RWPE2 (cell line): ENCODE data around the gene DOLK.
A peak's percentile ranks its signal among the peaks of the same experiment; 100 is the strongest.

Experiments
- ATAC-seq: fragments of 200-7000 bp; cut with Tn5 transposase; 3 replicates; pipeline ENCODE4 v1.9.1; 2021; ENCODE audit warnings: low read depth
- DNase-seq: peaks from one replicate; pipeline ENCODE4 v3.0.0-alpha.2; 2020; ENCODE audit warnings: low spot score
- H3K27ac ChIP-seq: fragments of 450-650 bp; 2 replicates; pipeline ENCODE4 v1.5.1; 2017; ENCODE audit warnings: mild to moderate bottlenecking; ENCODE audit not compliant: poor library complexity, severe bottlenecking
- H3K27me3 ChIP-seq: fragments of 250-450 bp; sonication (Bioruptor Pico); 2 replicates; pipeline ENCODE4 v1.5.1; 2021; ENCODE audit warnings: mild to moderate bottlenecking, moderate library complexity; ENCODE audit not compliant: insufficient read depth, poor library complexity, severe bottlenecking
- H3K36me3 ChIP-seq: fragments of 250-450 bp; sonication (Bioruptor Pico); 2 replicates; pipeline ENCODE4 v1.5.1; 2020; ENCODE audit warnings: low read depth, mild to moderate bottlenecking, moderate library complexity
- H3K4me1 ChIP-seq: fragments of 250-450 bp; sonication (Bioruptor Pico); 2 replicates; pipeline ENCODE4 v1.5.1; 2021; ENCODE audit warnings: mild to moderate bottlenecking, moderate library complexity; ENCODE audit not compliant: insufficient read depth, poor library complexity, severe bottlenecking
- H3K4me3 ChIP-seq: fragments of 250-450 bp; sonication (Bioruptor Pico); 2 replicates; pipeline ENCODE4 v1.5.1; 2021; ENCODE audit warnings: mild to moderate bottlenecking, moderate library complexity; ENCODE audit not compliant: severe bottlenecking
- H3K9me3 ChIP-seq: fragments of 250-450 bp; sonication (Bioruptor Pico); 2 replicates; pipeline ENCODE4 v1.5.1; 2021; ENCODE audit warnings: mild to moderate bottlenecking, moderate library complexity; ENCODE audit not compliant: severe bottlenecking
- TF ChIP-seq, protein P1 (sequence below): fragments of 450-650 bp; IDR thresholded peaks from one replicate; pipeline ENCODE4 v1.5.1; 2017; ENCODE audit warnings: mild to moderate bottlenecking, moderate library complexity; ENCODE audit not compliant: poor library complexity, severe bottlenecking

The DOLK gene

DNA sequence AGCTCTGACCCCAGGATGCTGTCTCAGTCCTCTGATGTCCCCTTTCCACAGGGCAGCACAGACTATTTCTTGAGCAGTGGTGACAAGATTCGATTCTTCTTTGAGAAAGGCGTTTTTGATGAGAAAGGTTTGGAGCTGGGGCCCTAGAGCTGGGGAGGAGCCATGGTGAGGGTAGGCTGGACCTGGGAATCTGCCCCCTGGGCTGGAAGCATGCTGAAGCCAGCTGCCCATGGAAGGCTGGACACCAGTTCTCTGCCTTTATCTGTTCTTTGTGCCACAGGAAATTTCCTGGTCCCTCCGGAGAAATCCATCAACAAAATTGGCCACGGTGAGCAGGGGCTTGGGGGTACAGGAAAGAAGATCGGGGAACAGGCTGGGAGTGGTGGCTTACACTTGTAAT lies 13.7 kb downstream of the DOLK start:
- Histone ChIP-seq H3K27ac (no peak overlapping the region), H3K9me3 (no peaks in the 10 kb centered on the region), H3K4me3 (no peak overlapping the region), H3K36me3 (no peaks in the 10 kb centered on the region), H3K4me1 (no peaks in the 10 kb centered on the region), H3K27me3 (no peaks in the 10 kb centered on the region)
- TF ChIP-seq, protein P1, sequence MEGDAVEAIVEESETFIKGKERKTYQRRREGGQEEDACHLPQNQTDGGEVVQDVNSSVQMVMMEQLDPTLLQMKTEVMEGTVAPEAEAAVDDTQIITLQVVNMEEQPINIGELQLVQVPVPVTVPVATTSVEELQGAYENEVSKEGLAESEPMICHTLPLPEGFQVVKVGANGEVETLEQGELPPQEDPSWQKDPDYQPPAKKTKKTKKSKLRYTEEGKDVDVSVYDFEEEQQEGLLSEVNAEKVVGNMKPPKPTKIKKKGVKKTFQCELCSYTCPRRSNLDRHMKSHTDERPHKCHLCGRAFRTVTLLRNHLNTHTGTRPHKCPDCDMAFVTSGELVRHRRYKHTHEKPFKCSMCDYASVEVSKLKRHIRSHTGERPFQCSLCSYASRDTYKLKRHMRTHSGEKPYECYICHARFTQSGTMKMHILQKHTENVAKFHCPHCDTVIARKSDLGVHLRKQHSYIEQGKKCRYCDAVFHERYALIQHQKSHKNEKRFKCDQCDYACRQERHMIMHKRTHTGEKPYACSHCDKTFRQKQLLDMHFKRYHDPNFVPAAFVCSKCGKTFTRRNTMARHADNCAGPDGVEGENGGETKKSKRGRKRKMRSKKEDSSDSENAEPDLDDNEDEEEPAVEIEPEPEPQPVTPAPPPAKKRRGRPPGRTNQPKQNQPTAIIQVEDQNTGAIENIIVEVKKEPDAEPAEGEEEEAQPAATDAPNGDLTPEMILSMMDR = no peak
- ATAC-seq (no peak), DNase-seq (peak; percentile 9)

DNA sequence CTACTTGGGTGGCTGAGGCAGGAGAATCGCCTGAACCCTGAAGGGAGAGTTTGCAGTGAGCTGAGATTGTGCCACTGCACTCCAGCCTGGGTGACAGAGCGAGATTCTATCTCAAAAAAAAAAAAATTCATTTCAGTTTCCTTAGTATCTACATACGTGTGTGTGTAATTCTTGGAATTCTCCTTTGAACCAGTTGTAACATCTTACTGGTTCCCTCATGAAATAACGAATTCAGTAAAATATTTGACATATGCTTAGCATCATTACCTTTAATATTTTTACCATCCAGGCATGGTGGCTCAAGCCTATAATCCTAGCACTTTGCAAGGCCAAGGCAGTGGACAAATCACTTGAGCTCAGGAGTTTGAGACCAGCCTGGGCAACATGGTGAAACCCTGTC lies 17.8 kb downstream of the DOLK start:
- no peak for ATAC-seq
- Histone ChIP-seq H3K27ac (no peak overlapping the region), H3K4me3 (no peak overlapping the region), H3K4me1 (no peaks in the 10 kb centered on the region), H3K36me3 (no peaks in the 10 kb centered on the region), H3K9me3 (no peaks in the 10 kb centered on the region), H3K27me3 (no peaks in the 10 kb centered on the region)
- no peak for DNase-seq
- TF ChIP-seq, protein P1 = no peak

DNA sequence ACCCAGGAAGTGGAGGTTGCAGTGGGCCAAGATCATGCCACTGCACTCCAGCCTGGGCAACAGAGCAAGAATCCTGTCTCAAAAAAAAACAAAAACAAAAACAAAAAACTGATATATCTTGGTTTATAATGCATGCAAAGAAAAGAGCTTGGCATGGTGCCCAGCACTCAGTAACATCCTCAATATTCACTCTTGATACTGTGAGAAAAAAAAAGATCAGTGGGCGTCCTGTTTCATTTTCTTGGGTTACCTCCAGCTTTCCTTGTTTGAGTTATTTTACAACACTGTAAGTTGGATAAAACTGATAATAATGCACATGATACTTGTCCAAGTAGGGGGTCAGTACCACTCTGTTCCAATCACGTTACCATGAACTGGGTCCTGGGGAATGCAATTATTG lies 18.8 kb downstream of the DOLK start:
- TF ChIP-seq, protein P1 = no peak
- Histone ChIP-seq H3K9me3 (no peaks in the 10 kb centered on the region), H3K27me3 (no peaks in the 10 kb centered on the region), H3K4me1 (no peaks in the 10 kb centered on the region), H3K27ac (peak overlapping the region; percentile 3), H3K36me3 (no peaks in the 10 kb centered on the region), H3K4me3 (no peak overlapping the region)
- ATAC-seq = no peak
- no peak for DNase-seq

DNA sequence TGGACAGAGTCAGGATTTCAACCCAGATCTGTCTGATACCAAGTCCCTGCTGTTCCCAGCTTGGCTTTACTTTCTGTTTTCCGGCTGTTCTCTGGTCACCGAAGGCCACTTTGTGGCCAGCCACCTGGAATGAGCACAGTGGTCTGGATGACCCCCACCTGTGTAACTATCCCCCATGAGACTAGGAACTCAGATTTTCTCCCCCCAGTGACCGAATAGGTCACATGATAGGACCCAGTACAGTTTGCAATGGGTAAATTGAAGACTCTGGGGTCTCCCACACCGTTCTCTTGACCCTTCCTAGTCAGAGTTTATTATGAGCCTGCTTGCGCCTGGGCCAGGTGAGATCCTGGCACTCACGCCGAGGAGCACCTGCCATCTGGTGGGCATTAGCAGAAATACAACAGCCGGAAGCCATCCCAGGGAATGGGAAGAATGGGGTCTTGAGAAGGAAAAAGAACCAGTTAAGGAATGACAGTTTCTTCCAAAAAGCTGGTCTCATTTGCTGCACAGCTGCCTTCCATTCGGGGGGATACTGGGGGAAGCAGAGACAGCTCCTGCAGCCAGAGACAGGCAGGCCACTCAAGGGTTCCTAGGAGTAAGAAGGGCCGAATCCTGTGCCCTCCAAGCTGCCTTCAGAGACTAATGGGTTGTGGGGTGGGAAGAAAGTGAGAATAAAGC lies 19.5 kb downstream of the DOLK start:
- TF ChIP-seq, protein P1 = peak; percentile 95
- Histone ChIP-seq H3K27ac (peak overlapping the region; percentile 3), H3K9me3 (no peaks in the 10 kb centered on the region), H3K4me1 (no peaks in the 10 kb centered on the region), H3K36me3 (no peaks in the 10 kb centered on the region), H3K4me3 (no peak overlapping the region), H3K27me3 (no peaks in the 10 kb centered on the region)
- ATAC-seq = peak; percentile 78
- no peak for DNase-seq

DNA sequence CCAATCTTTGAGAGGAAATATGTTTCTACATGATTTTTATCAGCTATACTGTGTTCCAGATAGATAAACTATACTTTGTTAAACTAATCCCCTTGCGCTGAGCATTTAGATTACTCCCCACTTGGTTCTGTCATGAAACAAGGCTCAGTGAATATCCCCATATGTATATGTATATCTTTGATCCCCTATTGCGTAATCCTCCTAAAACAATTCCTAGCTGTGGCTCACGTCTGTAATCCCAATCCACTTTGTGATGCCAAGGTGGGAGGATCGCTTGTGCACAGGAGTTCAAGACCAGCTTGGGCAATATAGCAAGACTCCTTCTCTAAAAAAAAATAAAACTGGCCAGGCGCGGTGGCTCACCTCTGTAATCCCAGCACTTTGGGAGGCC lies 23.9 kb downstream of the DOLK start:
- Histone ChIP-seq H3K4me3 (no peak overlapping the region), H3K9me3 (no peaks in the 10 kb centered on the region), H3K36me3 (peaks cover 6% of the 10 kb centered on the region; the same call in 1 of the 2 replicates), H3K4me1 (peaks cover 10% of the 10 kb centered on the region), H3K27me3 (no peaks in the 10 kb centered on the region), H3K27ac (no peak overlapping the region)
- DNase-seq = no peak
- ATAC-seq = no peak
- TF ChIP-seq, protein P1 = no peak
